GM19328 (cell line): ENCODE measurements around the gene USP12.

Experiments
- ATAC-seq: cut with Tn5 transposase; IDR thresholded peaks from one replicate; pipeline ENCODE4 v1.9.1; 2021; ENCODE audit warnings: mild to moderate bottlenecking, moderate library complexity; ENCODE audit not compliant: unreplicated experiment

The USP12 gene

DNA sequence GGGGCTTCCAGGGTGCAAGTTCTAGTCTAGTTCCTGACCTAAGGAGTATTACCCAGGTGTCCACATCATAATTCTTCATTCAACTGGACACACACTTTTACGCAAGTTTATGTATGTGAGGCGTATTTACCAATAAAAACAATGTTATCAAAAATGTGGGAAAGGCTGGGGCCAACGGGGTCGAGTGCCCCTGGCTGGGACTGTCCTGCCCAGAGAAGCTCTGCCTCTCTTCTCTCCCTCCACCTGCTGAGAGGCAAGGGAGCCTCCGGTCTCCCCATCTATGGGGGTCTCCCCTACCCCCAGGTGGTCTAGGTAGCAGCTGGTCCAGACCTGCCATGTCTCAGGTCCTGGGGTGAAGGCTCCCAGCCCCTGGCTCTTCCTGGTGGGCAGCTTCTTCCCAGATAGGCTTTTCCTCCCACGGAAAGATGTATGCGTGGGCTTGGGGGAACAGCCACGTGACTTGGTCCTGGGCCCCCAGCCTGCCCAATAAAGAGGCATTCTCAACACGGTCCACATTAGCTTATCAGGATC, 132.4 kb downstream of the USP12 start:
- no peak for ATAC-seq

DNA sequence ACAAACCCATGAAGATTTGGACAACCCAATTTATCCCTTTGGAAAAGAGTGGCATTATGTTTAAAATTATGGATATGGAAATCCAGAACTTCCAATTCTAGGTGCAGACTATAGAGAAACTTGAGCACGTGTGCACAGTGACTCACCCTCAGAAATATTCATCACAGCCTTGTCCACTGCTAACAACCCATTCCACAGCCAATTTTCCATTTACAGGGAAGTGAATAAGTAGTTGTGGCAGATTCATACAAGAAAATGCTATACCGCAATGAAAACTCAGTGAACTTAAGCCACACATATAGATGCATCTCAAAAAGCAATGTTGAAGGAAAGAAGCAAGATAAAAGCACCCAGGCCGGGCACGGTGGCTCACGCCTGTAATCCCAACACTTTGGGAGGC, 133.3 kb downstream of the USP12 start:
- ATAC-seq, result no peak

DNA sequence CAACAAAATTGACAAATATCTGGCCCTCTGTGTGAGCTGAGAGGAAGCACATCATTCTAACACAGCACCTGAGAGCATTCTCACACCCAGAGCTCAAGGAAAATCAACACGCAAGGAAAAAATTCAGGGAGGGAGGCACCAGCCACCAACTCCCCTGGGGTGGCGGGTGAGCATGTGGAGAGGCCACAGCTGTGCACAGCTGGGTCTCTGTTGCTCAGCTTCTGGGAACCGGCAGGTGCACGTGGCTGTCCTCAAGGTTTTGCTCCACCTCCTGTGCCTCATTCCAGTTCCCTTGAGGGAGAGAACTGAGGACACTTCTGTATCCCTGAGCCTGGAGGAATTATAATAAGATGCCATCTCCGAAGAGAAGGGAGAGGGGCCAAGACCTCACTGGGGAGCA, 134.0 kb downstream of the USP12 start:
- ATAC-seq, result no peak

DNA sequence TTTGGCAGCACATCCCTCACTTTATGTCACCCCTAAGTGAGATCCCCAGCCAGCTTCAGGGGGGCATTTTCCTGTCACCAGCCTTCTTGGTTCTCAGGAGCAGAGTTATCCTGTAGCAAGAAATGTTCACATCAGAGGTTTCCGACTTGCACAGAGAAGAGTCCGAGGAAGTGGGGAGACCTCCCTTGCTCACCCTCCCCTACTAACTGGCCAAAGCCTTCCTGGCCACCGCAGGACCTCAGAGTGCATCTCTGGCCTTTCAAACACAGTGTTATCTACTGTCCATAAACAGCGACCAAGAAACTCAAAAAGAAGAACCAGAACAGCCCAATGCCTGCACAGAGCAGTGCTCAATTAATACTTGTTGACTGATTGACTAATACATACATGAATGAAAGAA, 134.4 kb downstream of the USP12 start:
- ATAC-seq, result no peak

DNA sequence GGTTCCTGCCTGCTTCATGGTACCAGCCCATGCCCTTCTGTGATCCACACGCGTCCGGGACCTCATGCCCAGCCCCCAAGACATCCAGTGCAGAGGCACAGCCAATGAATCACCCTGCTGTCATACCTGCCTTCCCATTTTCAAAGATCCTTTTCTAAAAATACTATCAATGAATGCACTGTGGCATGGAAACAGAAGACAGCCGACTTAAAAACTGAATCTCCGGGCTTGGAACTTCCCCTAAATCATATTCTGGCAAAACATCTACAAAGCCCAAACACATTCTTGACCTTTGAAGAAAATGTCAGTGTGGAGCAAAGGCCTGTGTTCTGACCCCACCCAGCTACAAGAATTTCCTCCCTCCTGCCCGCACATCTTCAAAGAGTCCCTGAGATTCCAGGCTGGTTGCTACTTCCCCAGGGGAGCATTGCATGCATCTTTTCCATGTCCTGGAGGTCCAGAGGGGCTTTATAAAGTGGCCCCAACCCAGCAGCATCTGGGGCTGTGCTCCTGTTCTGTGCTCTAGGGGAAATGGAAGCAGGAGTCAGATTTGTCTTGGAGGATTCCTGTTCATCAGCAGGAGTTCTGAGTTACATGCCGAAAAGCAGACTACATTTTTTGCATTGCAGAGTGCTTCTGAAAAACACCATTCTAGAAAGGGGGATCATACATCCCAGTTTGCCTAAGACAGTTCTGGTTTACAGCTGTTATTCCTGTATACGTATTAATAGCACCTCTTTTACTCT, 135.2 kb downstream of the USP12 start:
- no peak for ATAC-seq

DNA sequence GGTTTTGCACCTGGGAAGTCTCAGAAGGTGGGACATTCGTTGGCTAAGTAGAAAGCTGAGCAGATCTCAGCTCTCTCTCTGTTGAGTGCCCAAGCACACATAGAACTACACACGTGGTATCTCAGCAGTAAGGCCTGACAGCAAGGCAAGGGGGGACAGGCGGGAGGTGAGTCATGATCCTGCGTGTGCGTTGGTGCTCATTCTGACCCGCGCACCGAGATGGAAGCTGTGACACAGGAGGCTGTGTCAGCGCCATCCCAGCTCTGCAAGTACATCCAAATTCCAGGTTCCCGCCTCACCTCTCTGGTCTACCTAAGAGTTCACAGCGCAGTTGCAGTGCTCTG, 135.7 kb downstream of the USP12 start:
- ATAC-seq, result no peak

DNA sequence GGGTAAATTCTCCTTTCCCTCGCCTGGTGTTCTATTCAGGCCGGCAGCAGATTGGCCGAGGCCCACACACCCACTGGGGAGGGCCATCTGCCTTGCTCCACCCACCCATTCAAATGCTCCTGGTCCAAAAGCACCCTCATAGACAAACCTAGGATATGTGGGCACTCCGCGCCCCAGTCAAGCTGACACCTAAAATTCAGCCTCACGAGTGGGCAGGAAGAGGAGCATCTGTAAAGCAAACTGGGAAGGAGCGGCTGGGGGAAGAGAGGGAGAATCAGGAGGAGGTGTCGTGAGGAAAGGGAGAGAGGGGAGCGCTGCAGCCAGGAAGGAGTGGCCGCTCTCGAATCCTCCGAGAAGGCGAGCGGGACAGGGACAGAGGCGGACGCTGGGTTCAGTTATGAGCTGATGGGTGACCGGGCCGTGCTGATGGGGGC, 136.9 kb downstream of the USP12 start:
- ATAC-seq, result no peak

DNA sequence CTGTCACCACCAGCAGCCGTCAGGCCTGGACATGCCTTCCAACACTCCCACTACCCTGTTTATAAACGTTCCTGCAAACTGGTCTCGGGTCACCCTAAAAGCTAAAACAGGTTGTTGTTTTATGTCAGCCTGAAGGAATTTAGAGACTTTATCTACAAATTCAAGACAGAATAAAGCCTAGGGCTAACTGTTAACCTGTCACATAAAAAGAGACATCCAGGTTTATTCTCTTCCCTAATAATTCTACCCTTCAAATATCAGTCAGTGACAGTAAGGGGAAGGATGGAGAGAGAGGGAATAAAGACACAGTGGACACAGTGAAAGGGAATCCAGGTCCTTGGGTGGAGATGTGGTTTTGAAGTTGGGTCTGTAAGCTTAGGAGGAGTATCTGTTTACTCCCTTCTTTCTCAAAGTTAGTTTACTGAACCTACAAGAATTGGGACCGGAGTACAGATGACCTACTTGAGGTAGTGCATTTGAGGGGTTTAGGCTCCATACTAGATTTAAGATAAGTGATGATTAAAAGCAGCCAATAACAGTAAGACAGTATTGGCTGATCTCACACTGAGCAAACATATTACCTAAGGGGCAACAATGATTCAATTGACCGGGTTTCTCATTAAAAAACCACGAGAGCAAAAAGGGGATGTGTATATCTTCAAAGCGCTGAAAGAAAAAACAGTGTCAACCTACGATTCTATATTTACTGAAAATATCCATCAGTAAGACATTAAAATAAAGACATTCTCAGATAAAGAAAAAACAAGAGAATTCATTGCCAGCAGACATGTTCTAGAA, 142.7 kb downstream of the USP12 start:
- ATAC-seq, result no peak

DNA sequence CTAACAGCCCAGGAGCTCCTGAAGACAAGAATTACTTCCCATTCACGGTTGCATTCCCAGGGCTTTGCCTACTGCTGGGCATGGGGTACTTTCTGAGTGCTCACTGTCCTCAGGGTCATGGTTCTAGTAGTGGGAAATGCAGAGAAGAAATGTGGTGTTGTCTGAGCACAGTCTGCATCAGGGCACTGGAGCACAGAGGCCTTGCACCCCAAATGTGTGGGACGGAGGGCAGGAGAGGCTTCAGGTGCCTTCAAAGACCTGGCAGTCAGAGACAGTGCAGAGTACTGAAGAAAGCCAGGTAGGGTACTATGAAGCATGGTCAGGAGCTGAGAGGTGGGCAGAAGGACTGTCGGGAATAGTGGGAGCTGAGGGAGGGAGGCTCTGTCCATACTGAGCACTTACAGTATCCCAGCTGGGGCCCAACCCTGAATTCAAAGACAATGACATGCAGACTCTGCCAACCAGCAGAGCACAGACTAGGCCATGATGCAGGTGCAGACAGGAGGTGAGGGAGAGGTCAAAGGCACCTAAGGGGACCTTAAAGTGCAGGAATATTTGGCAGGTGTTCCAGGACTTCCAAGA, 144.4 kb downstream of the USP12 start:
- ATAC-seq, result no peak

DNA sequence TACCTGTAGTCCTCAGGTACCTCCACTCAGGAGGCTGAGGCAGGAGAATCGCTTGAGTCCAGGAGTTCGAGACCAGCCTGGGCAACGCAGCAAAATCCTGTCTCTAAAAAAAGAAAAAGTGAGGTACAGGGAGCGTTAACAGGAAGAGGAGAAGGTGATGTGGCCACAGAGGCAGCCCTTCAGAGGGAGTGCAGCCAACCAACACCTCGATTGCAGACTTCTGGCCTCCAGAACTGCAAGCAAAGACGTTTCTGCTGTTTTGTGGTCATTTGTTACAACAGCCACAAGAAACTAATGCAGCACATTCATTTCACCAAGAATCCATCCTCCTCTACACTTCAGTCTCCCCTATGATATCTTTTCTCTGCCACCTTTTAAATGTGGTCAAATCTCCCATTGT, 145.2 kb downstream of the USP12 start:
- ATAC-seq, result no peak

DNA sequence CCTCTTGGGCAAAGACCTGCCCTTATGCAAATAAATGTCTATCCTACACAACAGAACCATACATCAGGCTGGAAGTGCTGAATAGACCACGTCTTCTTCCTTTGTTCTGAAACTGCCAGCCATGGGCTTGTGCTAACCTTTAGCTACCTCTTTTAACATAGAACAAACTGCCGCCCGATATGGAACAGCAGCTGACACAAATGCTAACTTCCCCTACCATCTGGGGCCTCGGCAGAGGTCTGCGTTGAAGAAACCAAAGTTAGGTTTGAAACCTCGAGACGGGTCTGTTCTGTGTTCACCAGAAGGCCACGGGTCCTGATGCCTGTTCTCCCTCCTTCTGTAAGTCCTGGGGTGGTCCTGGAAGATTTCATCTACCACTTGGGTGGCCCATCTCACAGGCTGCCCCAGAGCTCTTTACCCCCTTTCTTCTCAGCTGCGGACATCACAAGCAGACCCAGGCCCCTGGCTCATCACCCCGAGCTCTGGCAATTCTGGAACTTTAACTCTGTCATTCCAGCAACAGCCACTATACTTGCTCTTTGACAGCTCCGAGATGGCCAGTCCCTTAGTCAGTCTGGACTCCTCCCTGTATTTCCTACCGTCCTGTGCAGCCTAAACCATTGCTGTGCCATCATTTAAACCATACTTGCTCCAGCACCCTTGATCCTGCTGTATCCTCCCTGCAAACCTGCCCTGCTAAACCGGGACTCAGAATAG, 146.7 kb downstream of the USP12 start:
- no peak for ATAC-seq

DNA sequence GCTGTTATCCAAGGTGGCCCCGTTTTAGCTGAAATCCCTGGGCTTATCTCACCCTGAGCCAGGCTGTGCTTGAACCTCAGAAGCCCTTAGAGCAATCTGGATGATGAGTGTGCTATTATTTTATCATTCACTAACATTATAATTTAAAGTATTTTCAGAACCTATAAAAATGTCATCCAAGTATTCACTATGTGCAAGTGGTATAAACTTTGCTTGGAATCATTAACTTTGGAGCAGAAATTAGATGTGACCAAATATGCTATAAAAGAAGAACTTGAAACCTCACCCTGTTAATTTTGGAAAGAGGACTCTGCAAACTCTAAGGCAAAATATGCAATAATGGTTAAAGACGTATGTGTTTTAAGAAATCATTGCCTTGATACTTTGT, 147.5 kb downstream of the USP12 start:
- no peak for ATAC-seq

DNA sequence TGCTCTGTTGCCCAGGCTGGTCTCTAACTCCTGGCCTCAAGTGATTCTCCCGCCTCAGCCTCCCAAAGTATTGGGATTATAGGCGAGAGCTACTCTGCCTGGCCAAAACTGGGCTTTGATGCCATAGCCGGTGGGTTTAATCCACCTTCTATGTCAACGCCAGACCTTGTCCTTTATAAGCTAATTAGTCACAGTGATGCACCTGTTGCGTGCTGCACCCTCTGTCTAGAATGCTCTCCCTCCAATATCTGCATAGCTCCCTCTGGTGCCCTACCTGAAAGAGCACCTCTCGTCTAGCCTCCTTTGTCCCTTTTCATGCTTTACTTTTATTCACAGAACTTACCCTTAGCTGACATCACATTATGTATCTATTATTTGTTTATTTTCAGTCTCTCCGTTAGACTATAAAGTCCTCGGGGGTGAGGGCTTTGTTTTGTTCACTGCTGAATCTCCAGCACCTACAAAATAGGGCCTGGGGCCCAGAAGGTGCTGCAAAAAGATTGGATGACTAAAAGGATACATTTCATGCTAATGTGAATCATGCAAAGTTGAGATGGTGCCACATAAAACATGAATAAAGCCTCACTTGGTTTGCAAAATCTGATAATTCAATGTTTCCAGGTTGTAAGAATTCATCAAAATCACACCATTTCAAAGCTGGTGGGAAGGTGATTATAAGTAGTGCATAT, 148.1 kb downstream of the USP12 start:
- no peak for ATAC-seq

DNA sequence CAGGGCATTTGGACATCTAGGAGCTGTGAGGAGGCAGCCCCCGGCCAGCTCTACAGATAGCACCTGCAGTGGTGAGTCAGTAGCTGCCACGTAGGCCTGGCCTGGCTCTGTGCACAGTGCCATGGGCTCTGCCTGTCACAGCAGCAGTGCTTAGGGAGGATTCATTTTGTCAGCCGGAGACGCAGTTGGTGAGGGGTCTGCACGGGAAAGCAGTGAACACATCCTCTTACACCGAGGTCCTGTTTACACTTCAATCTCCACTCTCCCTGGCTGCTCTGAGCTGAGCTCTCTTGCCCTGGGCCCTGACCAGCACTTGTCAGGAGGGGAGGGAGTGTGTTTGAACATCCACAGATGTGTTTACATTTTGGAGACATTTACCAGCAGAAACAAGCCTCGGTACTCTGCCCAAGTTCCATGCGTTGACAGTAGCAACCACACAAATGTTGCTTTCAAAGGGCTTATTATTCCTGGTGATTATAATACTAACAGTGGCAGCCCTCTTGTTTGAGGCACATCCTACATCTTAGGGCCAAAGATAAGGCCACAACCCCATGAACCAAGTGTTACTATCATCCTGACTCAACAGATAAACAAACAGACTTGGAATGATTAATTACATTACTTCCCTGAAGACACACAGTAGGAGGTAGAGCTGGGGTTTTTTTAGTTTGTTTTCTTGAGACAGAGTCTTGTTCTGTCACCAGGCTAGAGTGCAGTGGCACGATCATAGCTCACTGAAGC, 148.9 kb downstream of the USP12 start:
- ATAC-seq, result no peak

DNA sequence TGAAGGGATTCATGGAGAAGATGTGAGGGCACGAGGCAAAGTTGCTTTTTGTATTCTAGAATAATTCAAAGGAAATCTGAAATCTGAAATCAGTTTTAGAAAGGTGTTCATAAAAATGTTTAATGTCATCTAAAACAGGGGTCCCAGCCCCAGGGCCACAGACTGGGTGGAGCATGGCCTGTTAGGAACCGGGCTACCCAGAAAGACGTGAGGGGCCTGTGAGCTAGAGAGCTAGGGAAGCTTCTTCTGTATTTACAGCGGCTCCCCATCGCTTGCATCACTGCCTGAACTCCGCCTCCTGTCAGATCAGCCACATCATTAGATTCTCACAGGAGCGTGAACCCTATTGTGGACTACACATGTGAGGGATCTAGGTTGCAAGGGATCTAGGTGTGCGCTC, 151.2 kb downstream of the USP12 start:
- no peak for ATAC-seq

DNA sequence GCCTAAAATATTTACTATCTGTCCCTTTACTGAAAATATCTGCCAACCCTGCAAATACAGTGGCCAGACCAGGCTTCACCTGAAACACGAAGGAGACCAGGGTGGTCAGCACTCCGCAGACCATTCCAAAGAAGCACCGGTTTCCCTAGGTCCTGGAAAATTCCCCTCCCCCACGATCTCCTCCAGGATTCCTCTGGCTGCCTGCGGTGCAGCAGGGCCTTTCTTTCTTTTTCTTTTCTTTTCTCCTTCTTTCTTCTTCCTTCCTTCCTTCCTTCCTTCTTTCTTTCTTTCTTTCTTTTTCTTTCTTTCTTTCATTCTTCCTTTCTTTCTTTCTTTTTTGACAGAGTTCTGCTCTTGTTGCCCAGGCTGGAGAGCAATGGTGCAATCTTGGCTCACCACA, 152.7 kb downstream of the USP12 start:
- ATAC-seq, result no peak

DNA sequence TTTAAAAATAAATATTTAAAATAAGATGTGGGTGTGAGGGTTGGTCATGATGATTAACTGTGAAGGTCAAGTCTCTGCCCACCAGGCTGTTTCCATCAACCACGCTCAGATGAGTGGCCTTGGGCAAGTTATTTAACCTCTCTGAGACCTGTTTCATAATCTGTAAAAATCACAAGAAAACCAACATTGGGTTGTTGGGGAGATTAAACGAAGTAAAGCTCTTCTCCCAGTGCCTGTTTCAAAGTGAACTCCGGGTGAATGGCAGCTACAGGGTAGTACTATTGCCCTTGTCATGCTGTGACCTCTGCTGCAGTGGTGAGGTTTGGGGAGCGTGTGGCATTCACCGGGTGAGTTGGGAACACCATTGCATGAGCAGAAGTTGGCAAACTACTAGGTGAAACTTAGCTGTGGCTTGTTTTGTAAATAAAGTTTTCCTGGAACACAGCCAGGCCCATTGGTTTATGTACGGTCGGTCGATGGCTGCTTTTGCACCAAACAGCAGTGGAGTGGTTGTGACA, 153.2 kb downstream of the USP12 start:
- no peak for ATAC-seq

DNA sequence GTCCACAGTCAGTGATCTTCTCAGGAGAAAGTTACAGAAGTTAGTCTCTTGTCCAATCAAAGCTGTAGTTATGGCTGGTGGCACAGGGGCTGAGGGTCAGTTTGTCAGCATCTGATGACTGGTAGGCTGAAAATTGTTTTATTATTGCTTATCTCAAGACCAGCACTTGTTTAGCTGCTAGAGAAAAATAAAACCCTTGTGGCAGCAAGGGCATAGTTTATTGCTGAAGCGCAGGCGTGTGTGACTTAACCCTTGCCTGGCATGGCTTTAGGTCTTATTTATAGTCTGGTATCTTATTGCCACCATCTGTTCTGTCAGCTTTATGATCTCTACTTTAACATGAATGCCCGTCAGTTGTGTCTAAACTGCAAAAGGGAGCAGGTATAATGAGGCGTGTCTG, 154.7 kb downstream of the USP12 start:
- no peak for ATAC-seq
